ENCODE data around the gene ABCB11. TPM values are rescaled to one million over a fixed set of nuclear protein-coding genes. Genes with fewer than 3 reads are reported as not detected.
A peak's percentile ranks its signal among the peaks of the same experiment; 100 is the strongest.

Gene ABCB11
- total and polyA plus RNA-seq, 2 donors (not counting 1 experiment from before 2014, with no cell fraction given), result not detected

DNA sequence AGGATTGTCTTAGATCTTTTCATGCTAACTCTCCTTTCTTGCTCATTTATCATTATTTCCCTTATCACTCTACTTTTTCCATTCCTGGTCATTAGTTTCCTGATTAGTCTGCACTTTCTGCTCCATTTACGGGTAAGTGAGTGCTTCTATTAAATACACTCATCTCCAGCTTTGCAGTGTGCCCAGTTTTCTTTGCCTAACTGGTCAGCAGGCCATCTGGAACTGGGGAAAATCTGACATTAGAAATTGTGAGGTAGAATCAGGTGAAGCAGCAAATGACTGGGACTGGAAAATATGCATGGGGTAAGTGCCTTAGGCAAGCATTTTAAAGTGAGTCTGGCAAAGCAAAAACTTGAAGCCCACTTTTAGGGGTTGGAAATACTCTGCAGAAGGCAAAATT lies 100.9 kb downstream of the ABCB11 start:
- no peaks in the 10 kb centered on the region for H3K36me3 ChIP-seq (replicated peaks in 1 of 2; ENCODE audit: control extremely low read depth in 1 of 2, control insufficient read depth in 1 of 2, extremely low read depth in 1 of 2, insufficient read depth in 2 of 2, low read length in 1 of 2)
- ChIA-PET POLR2A (no interaction called here), CTCF (interaction anchor here (0.6 kb wide), 1 partner anchor 129 kb away, joined by 4 read pairs; no protein-coding TSS in a partner anchor)
- H3K9me3 ChIP-seq (ENCODE audit: control extremely low read depth in 1 of 3, control insufficient read depth in 2 of 3, insufficient read depth in 1 of 3, low read length in 2 of 3), result no peaks in the 10 kb centered on the region
- H3K9me3 Mint-ChIP-seq (ENCODE audit: insufficient read depth), result peaks cover 2% of the 10 kb centered on the region
- peaks cover 3% of the 10 kb centered on the region for H3K27me3 Mint-ChIP-seq
- DNase-seq (no peak), ATAC-seq (ENCODE audit: low read depth) (no peak)
- no peak overlapping the region for H3K4me3 Mint-ChIP-seq
- H3K27ac Mint-ChIP-seq, result no peak overlapping the region
- intact Hi-C loops (cut with micrococcal nuclease), result no loop called here
- H3K4me2 ChIP-seq (replicated peaks; ENCODE audit: low read depth, low read length, poor library complexity, severe bottlenecking), result peak overlapping the region; percentile 50
- H4K20me1 ChIP-seq (ENCODE audit: control insufficient read depth, insufficient read depth, low read length, poor library complexity, severe bottlenecking), result no peaks in the 10 kb centered on the region
- peak overlapping the region; percentile 16 for H2AFZ ChIP-seq (ENCODE audit: insufficient read depth, low read depth, low read length, poor library complexity, severe bottlenecking)
- no peak overlapping the region for H3K9ac ChIP-seq (ENCODE audit: low read length)
- no peaks in the 10 kb centered on the region for H3K79me2 ChIP-seq (ENCODE audit: control insufficient read depth, insufficient read depth, low read length)
- no peaks in the 10 kb centered on the region for H3K27me3 ChIP-seq (replicated peaks in 1 of 4; ENCODE audit: control extremely low read depth in 1 of 4, control insufficient read depth in 3 of 4, insufficient read depth in 4 of 4, low read length in 3 of 4)
- 80% methylated on average over 1 of the region's 1 CpG for WGBS (ENCODE audit: insufficient coverage)
- no peak for TF ChIP-seq EZH2 (IDR thresholded peaks at IDR 0.05; ENCODE audit: borderline replicate concordance, insufficient read depth, low read depth, low read length, poor library complexity, severe bottlenecking)
- TF ChIP-seq, protein P1, sequence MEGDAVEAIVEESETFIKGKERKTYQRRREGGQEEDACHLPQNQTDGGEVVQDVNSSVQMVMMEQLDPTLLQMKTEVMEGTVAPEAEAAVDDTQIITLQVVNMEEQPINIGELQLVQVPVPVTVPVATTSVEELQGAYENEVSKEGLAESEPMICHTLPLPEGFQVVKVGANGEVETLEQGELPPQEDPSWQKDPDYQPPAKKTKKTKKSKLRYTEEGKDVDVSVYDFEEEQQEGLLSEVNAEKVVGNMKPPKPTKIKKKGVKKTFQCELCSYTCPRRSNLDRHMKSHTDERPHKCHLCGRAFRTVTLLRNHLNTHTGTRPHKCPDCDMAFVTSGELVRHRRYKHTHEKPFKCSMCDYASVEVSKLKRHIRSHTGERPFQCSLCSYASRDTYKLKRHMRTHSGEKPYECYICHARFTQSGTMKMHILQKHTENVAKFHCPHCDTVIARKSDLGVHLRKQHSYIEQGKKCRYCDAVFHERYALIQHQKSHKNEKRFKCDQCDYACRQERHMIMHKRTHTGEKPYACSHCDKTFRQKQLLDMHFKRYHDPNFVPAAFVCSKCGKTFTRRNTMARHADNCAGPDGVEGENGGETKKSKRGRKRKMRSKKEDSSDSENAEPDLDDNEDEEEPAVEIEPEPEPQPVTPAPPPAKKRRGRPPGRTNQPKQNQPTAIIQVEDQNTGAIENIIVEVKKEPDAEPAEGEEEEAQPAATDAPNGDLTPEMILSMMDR (IDR thresholded peaks at IDR 0.05), result no peak
- H3K27ac ChIP-seq (ENCODE audit: low read length in 2 of 2), result no peak overlapping the region
- H3K4me1 Mint-ChIP-seq, result peaks cover 16% of the 10 kb centered on the region
- H3K4me1 ChIP-seq (ENCODE audit: control insufficient read depth in 2 of 2, insufficient read depth in 2 of 2, low read length in 2 of 2), result peaks cover 10 to 14% of the 10 kb centered on the region in 2 donors
- no peak overlapping the region for H3K4me3 ChIP-seq (ENCODE audit: control extremely low read depth in 1 of 5, extremely low read depth in 1 of 5, insufficient read depth in 1 of 5, low read depth in 2 of 5, low read length in 4 of 5)

- H3K27me3 Mint-ChIP-seq, result peaks cover 3% of the 10 kb centered on the region
- H3K4me3 Mint-ChIP-seq, result peak overlapping the region; percentile 13
- CTCF ChIA-PET, result no interaction called here
- intact Hi-C loops (cut with micrococcal nuclease), result no loop called here
- H3K9me3 Mint-ChIP-seq (ENCODE audit: insufficient read depth), result peaks cover 2% of the 10 kb centered on the region
- no peaks in the 10 kb centered on the region for H3K36me3 ChIP-seq (replicated peaks in 1 of 2; ENCODE audit: control extremely low read depth in 1 of 2, control insufficient read depth in 1 of 2, extremely low read depth in 1 of 2, insufficient read depth in 2 of 2, low read length in 1 of 2)
- H4K20me1 ChIP-seq (ENCODE audit: control insufficient read depth, insufficient read depth, low read length, poor library complexity, severe bottlenecking), result no peaks in the 10 kb centered on the region
- no peak for ATAC-seq (ENCODE audit: low read depth)
- no peak overlapping the region for H3K27ac Mint-ChIP-seq
- H3K4me1 ChIP-seq (ENCODE audit: control insufficient read depth in 2 of 2, insufficient read depth in 2 of 2, low read length in 2 of 2), result peaks cover 10 to 14% of the 10 kb centered on the region in 2 donors
- no peak for TF ChIP-seq EZH2 (IDR thresholded peaks at IDR 0.05; ENCODE audit: borderline replicate concordance, insufficient read depth, low read depth, low read length, poor library complexity, severe bottlenecking)
- TF ChIP-seq, protein P1 (IDR thresholded peaks at IDR 0.05), result no peak
- POLR2A ChIA-PET, result no interaction called here
- H3K4me2 ChIP-seq (replicated peaks; ENCODE audit: low read depth, low read length, poor library complexity, severe bottlenecking), result peak overlapping the region; percentile 50
- H3K9ac ChIP-seq (ENCODE audit: low read length), result peak overlapping the region; percentile 16
- no peak overlapping the region for H3K4me3 ChIP-seq (ENCODE audit: control extremely low read depth in 1 of 5, extremely low read depth in 1 of 5, insufficient read depth in 1 of 5, low read depth in 2 of 5, low read length in 4 of 5)
- no peaks in the 10 kb centered on the region for H3K27me3 ChIP-seq (replicated peaks in 1 of 4; ENCODE audit: control extremely low read depth in 1 of 4, control insufficient read depth in 3 of 4, insufficient read depth in 4 of 4, low read length in 3 of 4)
- no peak overlapping the region for H2AFZ ChIP-seq (ENCODE audit: insufficient read depth, low read depth, low read length, poor library complexity, severe bottlenecking)
- peaks cover 16% of the 10 kb centered on the region for H3K4me1 Mint-ChIP-seq
- WGBS (ENCODE audit: insufficient coverage), result 93% methylated on average over 3 of the region's 3 CpGs
- no peak overlapping the region for H3K27ac ChIP-seq (ENCODE audit: low read length in 2 of 2)
- H3K79me2 ChIP-seq (ENCODE audit: control insufficient read depth, insufficient read depth, low read length), result no peaks in the 10 kb centered on the region
- H3K9me3 ChIP-seq (ENCODE audit: control extremely low read depth in 1 of 3, control insufficient read depth in 2 of 3, insufficient read depth in 1 of 3, low read length in 2 of 3), result no peaks in the 10 kb centered on the region
- DNase-seq, result no peak
Measured at GRCh38 chr2:168929031-168929430, 102.1 kb downstream of the ABCB11 start.
